Measurements from ENCODE around the gene OR4D5.

Gene OR4D5
- total RNA-seq, result 0 reads per million in 9 experiments

GRCh38 chr11:123939317-123939716 lies at the start of gene OR4D5:
OR4D5 (plus strand) TSS chr11:123939617; CDS start chr11:123939617, 0 bp downstream.
- Mint-ChIP-seq H3K27ac (no peak within 1 kb of the TSS), H3K36me3 (ENCODE audit: insufficient read depth) (no peaks in the 10 kb centered on the region), H3K27me3 (peaks cover 0 to 5% of the 10 kb centered on the region in 2 donors), H3K4me1 (ENCODE audit: low read depth in 2 of 2) (no peaks in the 10 kb centered on the region), H3K9me3 (peaks cover 7 to 19% of the 10 kb centered on the region in 2 donors), H3K4me3 (no peak within 1 kb of the TSS)
- DNase-seq, result no peak
- no peak for ATAC-seq (replicated peaks)

- Mint-ChIP-seq H3K4me1 (ENCODE audit: low read depth in 2 of 2) (no peaks in the 10 kb centered on the region), H3K27ac (no peak overlapping the region), H3K27me3 (no peaks in the 10 kb centered on the region), H3K9me3 (no peaks in the 10 kb centered on the region), H3K36me3 (ENCODE audit: insufficient read depth) (no peaks in the 10 kb centered on the region), H3K4me3 (no peak overlapping the region)
- DNase-seq (no peak), ATAC-seq (replicated peaks) (no peak)
These were observed 47.4 kb upstream of the OR4D5 start for GRCh38 chr11:123892031-123892430.

- no peak overlapping the region for H3K27ac Mint-ChIP-seq
- H3K4me3 Mint-ChIP-seq, result no peak overlapping the region
- ATAC-seq (replicated peaks), result no peak
- H3K36me3 Mint-ChIP-seq (ENCODE audit: insufficient read depth), result no peaks in the 10 kb centered on the region
- no peak for DNase-seq
- H3K27me3 Mint-ChIP-seq, result no peaks in the 10 kb centered on the region
- H3K4me1 Mint-ChIP-seq (ENCODE audit: low read depth in 2 of 2), result no peaks in the 10 kb centered on the region
- H3K9me3 Mint-ChIP-seq, result no peaks in the 10 kb centered on the region
These were observed 39.6 kb upstream of the OR4D5 start for GRCh38 chr11:123899792-123900191.

- Mint-ChIP-seq H3K36me3 (ENCODE audit: insufficient read depth) (no peaks in the 10 kb centered on the region), H3K27me3 (no peaks in the 10 kb centered on the region), H3K27ac (no peak within 1 kb of the TSS), H3K4me1 (ENCODE audit: low read depth in 2 of 2) (no peaks in the 10 kb centered on the region), H3K9me3 (no peaks in the 10 kb centered on the region), H3K4me3 (no peak within 1 kb of the TSS)
- ATAC-seq (replicated peaks), result no peak
- DNase-seq, result no peak
These were observed 37.5 kb upstream of the OR4D5 start, which contains the start of gene OR8D4 for GRCh38 chr11:123901867-123902266. OR8D4 (plus strand) TSS chr11:123902167; CDS start chr11:123906432, 4,265 bp downstream.

- ATAC-seq (replicated peaks) (no peak), DNase-seq (no peak)
- H3K27ac Mint-ChIP-seq, result no peak overlapping the region
- H3K4me1 Mint-ChIP-seq (ENCODE audit: low read depth in 2 of 2), result no peaks in the 10 kb centered on the region
- H3K4me3 Mint-ChIP-seq, result no peak overlapping the region
- H3K27me3 Mint-ChIP-seq, result no peaks in the 10 kb centered on the region
- no peaks in the 10 kb centered on the region for H3K36me3 Mint-ChIP-seq (ENCODE audit: insufficient read depth)
- H3K9me3 Mint-ChIP-seq, result no peaks in the 10 kb centered on the region
These were observed 35.5 kb upstream of the OR4D5 start for GRCh38 chr11:123903932-123904331.

- H3K4me1 Mint-ChIP-seq (ENCODE audit: low read depth in 2 of 2), result no peaks in the 10 kb centered on the region
- H3K4me3 Mint-ChIP-seq, result no peak overlapping the region
- H3K27me3 Mint-ChIP-seq, result no peaks in the 10 kb centered on the region
- H3K36me3 Mint-ChIP-seq (ENCODE audit: insufficient read depth), result no peaks in the 10 kb centered on the region
- H3K27ac Mint-ChIP-seq, result no peak overlapping the region
- H3K9me3 Mint-ChIP-seq, result no peaks in the 10 kb centered on the region
- no peak for DNase-seq
- ATAC-seq (replicated peaks), result no peak
These were observed 34.5 kb upstream of the OR4D5 start for GRCh38 chr11:123904932-123905331.

- no peaks in the 10 kb centered on the region for H3K27me3 Mint-ChIP-seq
- H3K9me3 Mint-ChIP-seq, result no peaks in the 10 kb centered on the region
- no peaks in the 10 kb centered on the region for H3K36me3 Mint-ChIP-seq (ENCODE audit: insufficient read depth)
- H3K4me3 Mint-ChIP-seq, result no peak overlapping the region
- H3K4me1 Mint-ChIP-seq (ENCODE audit: low read depth in 2 of 2), result no peaks in the 10 kb centered on the region
- DNase-seq, result no peak
- no peak for ATAC-seq (replicated peaks)
- H3K27ac Mint-ChIP-seq, result no peak overlapping the region
These were observed 33.6 kb upstream of the OR4D5 start for GRCh38 chr11:123905826-123906225.

GRCh38 chr11:123920943-123921342 lies 18.5 kb upstream of the OR4D5 start:
- Mint-ChIP-seq H3K4me1 (ENCODE audit: low read depth in 2 of 2) (no peaks in the 10 kb centered on the region), H3K36me3 (ENCODE audit: insufficient read depth) (no peaks in the 10 kb centered on the region), H3K4me3 (no peak overlapping the region), H3K27me3 (no peaks in the 10 kb centered on the region), H3K27ac (no peak overlapping the region), H3K9me3 (no peaks in the 10 kb centered on the region)
- ATAC-seq (replicated peaks), result no peak
- DNase-seq, result no peak

GRCh38 chr11:123924027-123924426 lies 15.4 kb upstream of the OR4D5 start:
- H3K27ac Mint-ChIP-seq, result no peak overlapping the region
- H3K36me3 Mint-ChIP-seq (ENCODE audit: insufficient read depth), result no peaks in the 10 kb centered on the region

GRCh38 chr11:123942413-123942812 lies 3.0 kb downstream of the OR4D5 start:
- Mint-ChIP-seq H3K4me1 (ENCODE audit: low read depth in 2 of 2) (no peaks in the 10 kb centered on the region), H3K9me3 (peaks cover 7 to 17% of the 10 kb centered on the region in 2 donors), H3K36me3 (ENCODE audit: insufficient read depth) (no peaks in the 10 kb centered on the region), H3K4me3 (no peak overlapping the region), H3K27ac (no peak overlapping the region), H3K27me3 (peaks cover 0 to 5% of the 10 kb centered on the region in 2 donors)
- ATAC-seq (replicated peaks) (no peak), DNase-seq (no peak)

More at GRCh38 chr11:123924027-123924426, 15.4 kb upstream of the OR4D5 start:
- Mint-ChIP-seq H3K4me1 (ENCODE audit: low read depth in 2 of 2) (no peaks in the 10 kb centered on the region), H3K27me3 (no peaks in the 10 kb centered on the region), H3K4me3 (no peak overlapping the region), H3K9me3 (no peaks in the 10 kb centered on the region)
- no peak for DNase-seq
- ATAC-seq (replicated peaks), result no peak

GRCh38 chr11:123943738-123944137 lies 4.3 kb downstream of the OR4D5 start, which contains the start of gene OR6T1:
OR6T1 (minus strand) TSS chr11:123943838; CDS start chr11:123943838, 0 bp downstream.
- Mint-ChIP-seq H3K4me3 (no peak within 1 kb of the TSS), H3K9me3 (peaks cover 9 to 14% of the 10 kb centered on the region in 2 donors), H3K27ac (no peak within 1 kb of the TSS), H3K36me3 (ENCODE audit: insufficient read depth) (no peaks in the 10 kb centered on the region), H3K4me1 (ENCODE audit: low read depth in 2 of 2) (no peaks in the 10 kb centered on the region), H3K27me3 (peaks cover 0 to 5% of the 10 kb centered on the region in 2 donors)
- ATAC-seq (replicated peaks), result no peak
- no peak for DNase-seq

- no peaks in the 10 kb centered on the region for H3K36me3 Mint-ChIP-seq (ENCODE audit: insufficient read depth)
- no peak overlapping the region for H3K4me3 Mint-ChIP-seq
- DNase-seq, result no peak
- no peak for ATAC-seq (replicated peaks)
- H3K4me1 Mint-ChIP-seq (ENCODE audit: low read depth in 2 of 2), result no peaks in the 10 kb centered on the region
- H3K9me3 Mint-ChIP-seq, result peaks cover 5 to 9% of the 10 kb centered on the region in 2 donors
- no peaks in the 10 kb centered on the region for H3K27me3 Mint-ChIP-seq
- H3K27ac Mint-ChIP-seq, result no peak overlapping the region
These were observed 5.7 kb downstream of the OR4D5 start for GRCh38 chr11:123945132-123945531.

GRCh38 chr11:123956752-123957151 lies 17.3 kb downstream of the OR4D5 start:
- Mint-ChIP-seq H3K36me3 (ENCODE audit: insufficient read depth) (peaks cover 2% of the 10 kb centered on the region), H3K4me1 (ENCODE audit: low read depth in 2 of 2) (no peaks in the 10 kb centered on the region), H3K27me3 (no peaks in the 10 kb centered on the region), H3K9me3 (peaks cover 9 to 10% of the 10 kb centered on the region in 2 donors), H3K27ac (no peak overlapping the region), H3K4me3 (no peak overlapping the region)
- ATAC-seq (replicated peaks) (no peak), DNase-seq (no peak)

GRCh38 chr11:123973816-123974215 lies 34.4 kb downstream of the OR4D5 start:
- Mint-ChIP-seq H3K4me1 (ENCODE audit: low read depth in 2 of 2) (no peaks in the 10 kb centered on the region), H3K27me3 (peaks cover 5 to 7% of the 10 kb centered on the region in 2 donors), H3K36me3 (ENCODE audit: insufficient read depth) (no peaks in the 10 kb centered on the region), H3K9me3 (peaks cover 5 to 10% of the 10 kb centered on the region in 2 donors), H3K4me3 (no peak overlapping the region), H3K27ac (no peak overlapping the region)
- ATAC-seq (replicated peaks) (no peak), DNase-seq (no peak)
